GM12878 (cell line): ENCODE measurements around the gene MTR. TPM values are rescaled to one million over a fixed set of nuclear protein-coding genes. Genes with fewer than 3 reads are reported as not detected.

ENCODE experiments used
- ATAC-seq: fragments of 200-7000 bp; cut with Tn5 transposase; 3 replicates; pipeline ENCODE4 v1.9.1; 2020; ENCODE audit warnings: mild to moderate bottlenecking, moderate library complexity
- BruUV-seq: library from RNA; stranded (reverse); fragments of 400-500 nt; replicated peaks from 2 replicates; lab custom pipeline; 2021; lab: Mats Ljungman, UMichigan
- CTCF ChIA-PET: fragments of 300-600 bp; sonication (Branson Sonifier 250); formaldehyde crosslinking; extraction: SDS; loops from one replicate; lab custom pipeline; 2021; ENCODE audit warnings: inconsistent platforms; lab: Yijun Ruan, JAX
- POLR2A ChIA-PET: fragments of 350-600 bp; formaldehyde crosslinking; extraction: SDS; loops from one replicate; lab custom pipeline; 2021; ENCODE audit warnings: inconsistent platforms; lab: Charles Lee
- RAD21 ChIA-PET: fragments of 300-600 bp; sonication (Branson Sonifier 250); formaldehyde crosslinking; loops from one replicate; lab custom pipeline; 2023; ENCODE audit warnings: antibody characterized with exemption; ENCODE audit not compliant: unreplicated experiment; lab: Charles Lee
- SMC1A ChIA-PET: fragments of 300-600 bp; sonication (Branson Sonifier 250); formaldehyde crosslinking; loops from one replicate; lab custom pipeline; 2023; ENCODE audit not compliant: unreplicated experiment, uncharacterized antibody; lab: Charles Lee
- DNase-seq: peaks from one replicate; pipeline ENCODE4 v3.0.0-alpha.2; 2011; ENCODE audit warnings: low read depth, low spot score
- FAIRE-seq: peaks from 3 replicates; lab custom pipeline; 2011; peaks lifted over from hg19 to GRCh38; lab: Jason Lieb, UNC
- H2AFZ ChIP-seq: 2 replicates; pipeline ENCODE4 v1.6.0; 2011; ENCODE audit warnings: low read depth, low read length, control low read depth; ENCODE audit not compliant: control insufficient read depth
- H3K27ac ChIP-seq: 2 replicates; pipeline ENCODE4 v1.5.1; 2011; ENCODE audit warnings: control low read depth; ENCODE audit not compliant: control insufficient read depth, insufficient read depth
- H3K27me3 ChIP-seq, 2 experiments: replicated peaks in 1 of 2; 2 replicates each; pipeline versions ENCODE4 v1.6.0 to v1.6.1; 2011; ENCODE audit warnings: low read length in 1 of 2; ENCODE audit not compliant: control insufficient read depth in 2 of 2, insufficient read depth in 2 of 2
- H3K36me3 ChIP-seq, 2 experiments: 2 replicates each; pipeline ENCODE4 v1.5.1; 2011; ENCODE audit warnings: low read length in 1 of 2; ENCODE audit not compliant: control insufficient read depth in 2 of 2, insufficient read depth in 2 of 2
- H3K4me1 ChIP-seq: 2 replicates; pipeline ENCODE4 v1.6.1; 2011; ENCODE audit warnings: mild to moderate bottlenecking, low read length, moderate library complexity, mixed read lengths; ENCODE audit not compliant: control insufficient read depth, insufficient read depth
- H3K4me2 ChIP-seq: 2 replicates; pipeline ENCODE4 v1.6.0; 2011; ENCODE audit warnings: control low read depth; ENCODE audit not compliant: control insufficient read depth, insufficient read depth
- H3K4me3 ChIP-seq: fragments of 200-600 bp; sonication (generic); 2 replicates; pipeline ENCODE4 v1.5.1; 2016
- H3K79me2 ChIP-seq: 2 replicates; pipeline ENCODE4 v1.6.0; 2011; ENCODE audit warnings: low read length; ENCODE audit not compliant: control insufficient read depth, insufficient read depth
- H3K9ac ChIP-seq: 2 replicates; pipeline ENCODE4 v1.8.0; 2011; ENCODE audit warnings: low read length, control low read depth, mixed read lengths; ENCODE audit not compliant: control insufficient read depth, insufficient read depth
- H3K9me3 ChIP-seq: replicated peaks from 3 replicates; pipeline ENCODE4 v1.5.1; 2011; ENCODE audit warnings: mild to moderate bottlenecking, low read length; ENCODE audit not compliant: control insufficient read depth, insufficient read depth
- H4K20me1 ChIP-seq: 2 replicates; pipeline ENCODE4 v1.6.0; 2011; ENCODE audit not compliant: control insufficient read depth, insufficient read depth
- BCL11A ChIP-seq: IDR thresholded peaks from 2 replicates; pipeline ENCODE4 v1.6.1; 2011; ENCODE audit warnings: low read depth, low read length
- BRCA1 ChIP-seq: IDR thresholded peaks from 2 replicates; pipeline ENCODE4 v1.6.1; 2011; ENCODE audit warnings: low read depth, low read length, improper control_type of control experiment
- CHD4 ChIP-seq: fragments of 200-600 bp; sonication (generic); IDR thresholded peaks from 2 replicates; pipeline ENCODE4 v1.6.1; 2016; ENCODE audit warnings: mild to moderate bottlenecking
- HDAC2 ChIP-seq: fragments of 200-600 bp; sonication (generic); IDR thresholded peaks from 2 replicates; pipeline ENCODE4 v1.6.1; 2017
- NRF1 ChIP-seq: conservative IDR thresholded peaks from 2 replicates; pipeline ENCODE4 v1.6.1; 2011; ENCODE audit warnings: mild to moderate bottlenecking, low read depth, low read length, improper control_type of control experiment
- PAX5 ChIP-seq: IDR thresholded peaks from 2 replicates; pipeline ENCODE4 v1.6.1; 2011; ENCODE audit warnings: low read depth, low read length, borderline replicate concordance
- POU2F2 ChIP-seq: IDR thresholded peaks from 3 replicates; pipeline ENCODE4 v1.6.1; 2011; ENCODE audit warnings: low read depth, mild to moderate bottlenecking, low read length, borderline replicate concordance
- RELA ChIP-seq: fragments of 450-650 bp; IDR thresholded peaks from 2 replicates; pipeline ENCODE4 v1.8.0; 2014; ENCODE audit warnings: borderline replicate concordance; ENCODE audit not compliant: partially characterized antibody
- SUZ12 ChIP-seq: fragments of 200-600 bp; sonication (generic); IDR thresholded peaks from one replicate; pipeline ENCODE4 v1.6.1; 2018; ENCODE audit warnings: antibody characterized with exemption, mild to moderate bottlenecking; ENCODE audit not compliant: unreplicated experiment
- TCF3 ChIP-seq: IDR thresholded peaks from 2 replicates; pipeline ENCODE4 v1.6.1; 2012; ENCODE audit warnings: low read depth, mild to moderate bottlenecking, low read length, borderline replicate concordance; ENCODE audit not compliant: insufficient read depth
- WGBS: methylation state at CpG from one replicate; pipeline ENCODE4 v1.1.6; 2016; ENCODE audit warnings: low lambda C conversion rate; ENCODE audit not compliant: insufficient replicate concordance, insufficient coverage; ENCODE audit errors: missing lambda C conversion rate; 5-methylcytosine and 5-hydroxymethylcytosine counted together
- in situ Hi-C: fragments of 300-500 bp; cut with MboI; formaldehyde crosslinking; loops from 9 replicates; pipeline ENCODE4 v1.14.3; 2018; ENCODE audit warnings: mixed read lengths
- intact Hi-C: fragments of 100-400 bp; cut with micrococcal nuclease; formaldehyde crosslinking; loops from one replicate; pipeline ENCODE4 v1.14.2; 2022; ENCODE audit not compliant: unreplicated experiment
- polyA plus RNA-seq, 11 experiments: library from polyadenylated mRNA; depleted of rRNA in 4 of 11; unstranded in 6 of 11; stranded (reverse) in 5 of 11; fragments of >200 nt; fragmentation: Nextera tagmentation in 4 of 11; fragmentation: Illumina TruSeq in 1 of 11; extraction: Ambion mirVana in 4 of 11; extraction: Trizol in 1 of 11; gene quantifications; 1 replicate in 1 of 11; 2 replicates in 10 of 11; pipeline versions ENCODE4 v1.2.1 to v1.2.3, GENCODE V29; 2011 to 2016; ENCODE audit warnings: inconsistent platforms in 2 of 11, missing spikeins in 2 of 11, low read depth in 1 of 11
- total RNA-seq, 4 experiments: library from RNA; depleted of rRNA in 3 of 4; stranded (reverse); fragments of >200 nt in 3 of 4; fragmentation: Illumina TruSeq in 1 of 4; extraction: Trizol in 1 of 4; gene quantifications; 2 replicates each; pipeline versions ENCODE4 v1.2.1 to v1.2.3, GENCODE V29; 2013 to 2021
- TF ChIP-seq, protein P1 (sequence below): fragments of 450-650 bp; IDR thresholded peaks from 2 replicates; pipeline ENCODE4 v1.6.1; 2017; ENCODE audit warnings: antibody characterized with exemption, mild to moderate bottlenecking, moderate library complexity
- TF ChIP-seq, protein P2 (sequence below): IDR thresholded peaks from 2 replicates; pipeline ENCODE4 v1.6.1; 2012; ENCODE audit warnings: low read depth, low read length, improper control_type of control experiment
- TF ChIP-seq, protein P3 (sequence below): IDR thresholded peaks from 2 replicates; pipeline ENCODE4 v1.6.1; 2012; ENCODE audit warnings: improper control_type of control experiment, low read depth, low read length; ENCODE audit not compliant: insufficient replicate concordance
- TF ChIP-seq, protein P4 (sequence below): IDR thresholded peaks from 2 replicates; pipeline ENCODE4 v1.6.1; 2011; ENCODE audit warnings: low read depth, mild to moderate bottlenecking, low read length, moderate library complexity, borderline replicate concordance; ENCODE audit errors: extremely low read depth

Gene MTR
- total and polyA plus RNA-seq, 10 of the 15 experiments (the other 5 are each of a cell fraction or from before 2014, with no cell fraction given): 2.4 to 38.7 (median 16.5) TPM

DNA sequence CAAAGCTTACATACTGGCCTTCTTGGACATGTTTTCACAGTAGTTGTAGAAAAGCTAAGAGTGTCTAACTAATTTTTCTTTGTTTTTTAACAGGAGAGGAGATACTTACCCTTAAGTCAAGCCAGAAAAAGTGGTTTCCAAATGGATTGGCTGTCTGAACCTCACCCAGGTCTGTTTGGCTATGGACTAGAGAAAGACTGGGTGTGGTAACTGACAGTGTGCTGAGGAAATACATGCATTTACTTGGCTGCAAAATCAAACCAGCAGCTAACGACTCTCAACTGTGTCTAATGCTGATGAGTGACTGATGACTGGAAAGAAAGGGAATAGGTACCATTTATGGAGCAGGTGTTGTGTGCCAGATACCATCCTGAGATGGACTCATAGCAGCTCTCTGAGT, 91.1 kb downstream of the MTR start (continued):
- TF ChIP-seq, protein P1, sequence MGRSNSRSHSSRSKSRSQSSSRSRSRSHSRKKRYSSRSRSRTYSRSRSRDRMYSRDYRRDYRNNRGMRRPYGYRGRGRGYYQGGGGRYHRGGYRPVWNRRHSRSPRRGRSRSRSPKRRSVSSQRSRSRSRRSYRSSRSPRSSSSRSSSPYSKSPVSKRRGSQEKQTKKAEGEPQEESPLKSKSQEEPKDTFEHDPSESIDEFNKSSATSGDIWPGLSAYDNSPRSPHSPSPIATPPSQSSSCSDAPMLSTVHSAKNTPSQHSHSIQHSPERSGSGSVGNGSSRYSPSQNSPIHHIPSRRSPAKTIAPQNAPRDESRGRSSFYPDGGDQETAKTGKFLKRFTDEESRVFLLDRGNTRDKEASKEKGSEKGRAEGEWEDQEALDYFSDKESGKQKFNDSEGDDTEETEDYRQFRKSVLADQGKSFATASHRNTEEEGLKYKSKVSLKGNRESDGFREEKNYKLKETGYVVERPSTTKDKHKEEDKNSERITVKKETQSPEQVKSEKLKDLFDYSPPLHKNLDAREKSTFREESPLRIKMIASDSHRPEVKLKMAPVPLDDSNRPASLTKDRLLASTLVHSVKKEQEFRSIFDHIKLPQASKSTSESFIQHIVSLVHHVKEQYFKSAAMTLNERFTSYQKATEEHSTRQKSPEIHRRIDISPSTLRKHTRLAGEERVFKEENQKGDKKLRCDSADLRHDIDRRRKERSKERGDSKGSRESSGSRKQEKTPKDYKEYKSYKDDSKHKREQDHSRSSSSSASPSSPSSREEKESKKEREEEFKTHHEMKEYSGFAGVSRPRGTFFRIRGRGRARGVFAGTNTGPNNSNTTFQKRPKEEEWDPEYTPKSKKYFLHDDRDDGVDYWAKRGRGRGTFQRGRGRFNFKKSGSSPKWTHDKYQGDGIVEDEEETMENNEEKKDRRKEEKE: no peak
- no peak for TF ChIP-seq BCL11A
- TF ChIP-seq, all 136 proteins: peak for 0

DNA sequence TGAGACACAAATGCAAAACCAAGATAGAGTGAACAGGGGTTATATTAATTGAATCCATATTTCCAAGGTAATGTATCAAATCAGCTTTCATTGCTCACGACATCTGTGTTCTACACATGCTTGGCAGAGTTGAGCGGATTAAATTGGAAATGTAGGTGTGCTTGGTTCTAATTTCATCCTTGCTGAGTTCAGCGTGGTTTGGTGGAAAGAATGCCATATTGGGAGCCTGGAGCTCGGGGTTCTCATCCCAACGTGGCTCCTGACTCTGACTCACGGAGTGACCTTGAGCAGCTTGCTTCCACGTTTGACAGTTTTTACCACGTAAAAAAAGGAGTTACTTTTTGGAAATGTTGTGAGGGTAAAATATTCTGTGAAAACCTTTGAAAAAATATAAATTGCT, 92.0 kb downstream of the MTR start:
- H3K79me2 ChIP-seq: no peaks in the 10 kb centered on the region
- no peaks in the 10 kb centered on the region for H3K9me3 ChIP-seq
- SMC1A ChIA-PET: no interaction called here
- ATAC-seq: no peak
- 99% methylated on average over 8 of the region's 8 CpGs for WGBS
- H4K20me1 ChIP-seq: no peaks in the 10 kb centered on the region; the same call in 1 of the 2 replicates
- no peak for FAIRE-seq
- H2AFZ ChIP-seq: no peak overlapping the region
- H3K4me2 ChIP-seq: no peak overlapping the region
- DNase-seq: no peak
- in situ Hi-C loops: no loop called here
- intact Hi-C loops: no loop called here
- RAD21 ChIA-PET: no interaction called here
- H3K27me3 ChIP-seq: no peaks in the 10 kb centered on the region
- H3K4me1 ChIP-seq: no peaks in the 10 kb centered on the region
- peaks cover 2 to 16% of the 10 kb centered on the region in 2 experiments for H3K36me3 ChIP-seq
- no peak overlapping the region for H3K4me3 ChIP-seq
- no peak overlapping the region for H3K9ac ChIP-seq
- no peak overlapping the region for H3K27ac ChIP-seq
- CTCF ChIA-PET: no interaction called here
- BruUV-seq: no TSS peak
- POLR2A ChIA-PET: no interaction called here
- TF ChIP-seq BRCA1 (no peak), NRF1 (no peak), CHD4 (no peak), TCF3 (no peak), POU2F2 (no peak), RELA (no peak), HDAC2 (no peak), PAX5 (no peak), SUZ12 (no peak)
- TF ChIP-seq, protein P2, sequence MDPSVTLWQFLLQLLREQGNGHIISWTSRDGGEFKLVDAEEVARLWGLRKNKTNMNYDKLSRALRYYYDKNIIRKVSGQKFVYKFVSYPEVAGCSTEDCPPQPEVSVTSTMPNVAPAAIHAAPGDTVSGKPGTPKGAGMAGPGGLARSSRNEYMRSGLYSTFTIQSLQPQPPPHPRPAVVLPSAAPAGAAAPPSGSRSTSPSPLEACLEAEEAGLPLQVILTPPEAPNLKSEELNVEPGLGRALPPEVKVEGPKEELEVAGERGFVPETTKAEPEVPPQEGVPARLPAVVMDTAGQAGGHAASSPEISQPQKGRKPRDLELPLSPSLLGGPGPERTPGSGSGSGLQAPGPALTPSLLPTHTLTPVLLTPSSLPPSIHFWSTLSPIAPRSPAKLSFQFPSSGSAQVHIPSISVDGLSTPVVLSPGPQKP: no peak
- TF ChIP-seq, protein P3, sequence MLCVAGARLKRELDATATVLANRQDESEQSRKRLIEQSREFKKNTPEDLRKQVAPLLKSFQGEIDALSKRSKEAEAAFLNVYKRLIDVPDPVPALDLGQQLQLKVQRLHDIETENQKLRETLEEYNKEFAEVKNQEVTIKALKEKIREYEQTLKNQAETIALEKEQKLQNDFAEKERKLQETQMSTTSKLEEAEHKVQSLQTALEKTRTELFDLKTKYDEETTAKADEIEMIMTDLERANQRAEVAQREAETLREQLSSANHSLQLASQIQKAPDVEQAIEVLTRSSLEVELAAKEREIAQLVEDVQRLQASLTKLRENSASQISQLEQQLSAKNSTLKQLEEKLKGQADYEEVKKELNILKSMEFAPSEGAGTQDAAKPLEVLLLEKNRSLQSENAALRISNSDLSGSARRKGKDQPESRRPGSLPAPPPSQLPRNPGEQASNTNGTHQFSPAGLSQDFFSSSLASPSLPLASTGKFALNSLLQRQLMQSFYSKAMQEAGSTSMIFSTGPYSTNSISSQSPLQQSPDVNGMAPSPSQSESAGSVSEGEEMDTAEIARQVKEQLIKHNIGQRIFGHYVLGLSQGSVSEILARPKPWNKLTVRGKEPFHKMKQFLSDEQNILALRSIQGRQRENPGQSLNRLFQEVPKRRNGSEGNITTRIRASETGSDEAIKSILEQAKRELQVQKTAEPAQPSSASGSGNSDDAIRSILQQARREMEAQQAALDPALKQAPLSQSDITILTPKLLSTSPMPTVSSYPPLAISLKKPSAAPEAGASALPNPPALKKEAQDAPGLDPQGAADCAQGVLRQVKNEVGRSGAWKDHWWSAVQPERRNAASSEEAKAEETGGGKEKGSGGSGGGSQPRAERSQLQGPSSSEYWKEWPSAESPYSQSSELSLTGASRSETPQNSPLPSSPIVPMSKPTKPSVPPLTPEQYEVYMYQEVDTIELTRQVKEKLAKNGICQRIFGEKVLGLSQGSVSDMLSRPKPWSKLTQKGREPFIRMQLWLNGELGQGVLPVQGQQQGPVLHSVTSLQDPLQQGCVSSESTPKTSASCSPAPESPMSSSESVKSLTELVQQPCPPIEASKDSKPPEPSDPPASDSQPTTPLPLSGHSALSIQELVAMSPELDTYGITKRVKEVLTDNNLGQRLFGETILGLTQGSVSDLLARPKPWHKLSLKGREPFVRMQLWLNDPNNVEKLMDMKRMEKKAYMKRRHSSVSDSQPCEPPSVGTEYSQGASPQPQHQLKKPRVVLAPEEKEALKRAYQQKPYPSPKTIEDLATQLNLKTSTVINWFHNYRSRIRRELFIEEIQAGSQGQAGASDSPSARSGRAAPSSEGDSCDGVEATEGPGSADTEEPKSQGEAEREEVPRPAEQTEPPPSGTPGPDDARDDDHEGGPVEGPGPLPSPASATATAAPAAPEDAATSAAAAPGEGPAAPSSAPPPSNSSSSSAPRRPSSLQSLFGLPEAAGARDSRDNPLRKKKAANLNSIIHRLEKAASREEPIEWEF: no peak
- TF ChIP-seq, protein P4, sequence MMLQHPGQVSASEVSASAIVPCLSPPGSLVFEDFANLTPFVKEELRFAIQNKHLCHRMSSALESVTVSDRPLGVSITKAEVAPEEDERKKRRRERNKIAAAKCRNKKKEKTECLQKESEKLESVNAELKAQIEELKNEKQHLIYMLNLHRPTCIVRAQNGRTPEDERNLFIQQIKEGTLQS: no peak
